HT1080 (cell line): ENCODE data around the gene RIPOR3. TPM values are rescaled to one million over a fixed set of nuclear protein-coding genes. Genes with fewer than 3 reads are reported as not detected.
"Not testable (repeated sequence)": the region's sequence is repeated elsewhere in the genome, so short reads cannot be mapped to it uniquely, and the experiment has no call there.

Experiments
- DNase-seq: peaks from one replicate; pipeline ENCODE4 v3.0.0-alpha.2; 2015; ENCODE audit warnings: low read depth
- total RNA-seq: library from RNA; depleted of rRNA; stranded (reverse); fragments of >200 nt; shearing (Covaris generic); gene quantifications from 2 replicates; pipeline ENCODE4 v1.2.3, GENCODE V29; 2014

RIPOR3 gene
- total RNA-seq, 1 experiment from 2014 or later: not detected

DNA sequence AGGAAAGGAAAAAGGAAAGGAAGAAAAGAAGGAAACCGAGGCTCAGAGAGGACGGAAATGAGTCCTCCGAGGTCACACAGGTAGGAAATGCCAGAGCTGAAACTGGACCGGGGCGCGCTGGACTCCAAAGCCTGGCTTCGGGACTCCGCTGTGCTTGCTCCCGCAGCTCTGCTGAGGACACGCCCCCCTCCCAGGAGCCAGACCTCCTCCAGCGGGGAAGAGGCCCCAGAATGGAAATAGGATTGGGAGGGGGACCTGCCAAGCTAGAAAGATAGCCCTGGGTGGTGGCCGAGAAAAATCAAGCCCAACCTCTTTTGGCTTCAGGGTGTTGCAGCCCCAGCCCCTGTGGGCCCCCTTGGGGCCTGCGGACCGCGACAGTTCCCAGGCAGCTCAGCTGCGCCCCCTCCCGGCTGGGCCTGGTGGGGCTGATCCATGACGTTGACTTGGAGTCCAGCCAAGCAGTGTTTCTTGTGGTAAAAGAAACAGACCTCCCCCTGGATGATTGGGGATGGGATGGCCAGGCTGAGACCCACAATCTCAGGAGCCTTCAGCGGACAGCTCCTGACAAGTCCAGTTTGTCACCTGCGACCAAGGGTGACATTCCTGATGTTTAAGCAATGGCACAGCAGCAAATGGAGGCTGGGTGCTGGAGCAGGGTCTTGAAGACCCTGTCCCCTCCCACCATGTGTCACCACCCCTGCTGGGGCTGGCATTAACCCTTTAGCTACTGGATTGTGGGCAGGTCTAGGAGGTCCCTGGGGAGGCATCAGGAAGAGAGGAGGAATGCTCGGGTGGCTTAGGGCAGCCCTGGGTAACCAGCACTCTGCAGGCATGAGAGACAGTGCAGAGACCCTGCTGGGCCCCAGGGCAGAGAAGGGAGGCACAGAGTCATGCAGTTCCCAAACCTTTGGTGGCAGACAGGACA lies 55.4 kb downstream of the RIPOR3 start:
- peak; percentile 41 for DNase-seq

GRCh38 chr20:50635014-50635557 lies 56.3 kb downstream of the RIPOR3 start:
- DNase-seq: no peak

DNA sequence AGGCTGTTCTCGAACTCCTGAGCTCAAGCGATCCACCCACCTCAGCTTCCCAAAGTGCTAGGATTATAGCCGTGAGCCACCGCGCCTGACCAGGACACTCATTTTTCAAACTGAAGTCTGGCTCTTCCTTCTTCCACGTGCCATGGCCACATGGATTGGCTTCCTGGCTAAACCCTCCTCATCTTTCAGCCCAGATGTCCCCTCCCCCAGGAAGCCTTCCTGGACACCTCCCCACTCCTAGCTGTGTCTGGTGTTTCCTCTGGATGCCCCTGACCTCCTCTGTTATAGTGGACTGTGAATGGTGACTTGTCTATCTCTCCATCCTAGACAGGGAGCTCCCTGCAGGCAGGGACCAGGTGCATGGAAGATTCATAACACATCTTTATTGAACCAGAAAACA lies 57.2 kb downstream of the RIPOR3 start:
- DNase-seq: no peak

DNA sequence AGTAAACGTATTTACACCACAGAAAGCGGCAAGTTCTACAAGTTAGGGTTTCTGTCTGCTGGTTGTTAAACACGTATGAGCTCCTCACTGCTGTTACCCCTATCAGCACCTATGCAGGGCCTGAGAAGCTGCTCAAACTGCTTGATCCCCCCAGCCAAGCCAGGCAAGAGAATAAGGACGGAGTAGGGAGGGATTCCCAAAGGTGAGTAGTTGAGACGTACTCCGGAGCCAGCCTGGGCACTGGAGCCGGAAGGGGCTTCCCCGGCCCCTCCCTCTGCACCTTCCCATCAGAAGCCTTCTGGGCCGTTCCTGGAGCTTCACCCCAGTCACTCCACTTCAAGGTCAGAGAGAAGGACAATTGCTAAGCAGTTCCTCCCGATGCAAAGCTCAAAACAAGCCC lies 58.0 kb downstream of the RIPOR3 start:
- DNase-seq: no peak

DNA sequence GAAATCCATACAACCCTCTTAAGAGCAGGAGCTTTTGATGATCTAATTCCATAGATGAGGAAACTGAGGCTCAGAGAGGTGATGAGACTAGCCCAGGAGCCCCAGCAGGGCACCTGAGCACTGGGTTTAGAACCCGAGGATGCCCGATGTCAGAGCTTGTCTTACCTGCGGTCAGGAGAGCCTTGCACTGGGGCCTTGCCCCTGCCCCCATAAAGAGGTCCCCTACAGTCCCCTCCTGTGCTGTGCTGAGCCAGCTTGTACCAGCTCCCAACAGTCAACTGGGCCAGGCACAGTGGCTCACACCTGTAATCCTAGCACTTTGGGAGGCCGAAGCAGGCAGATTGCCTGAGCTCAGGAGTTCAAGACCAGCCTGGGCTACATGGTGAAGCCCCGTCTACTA lies 58.6 kb downstream of the RIPOR3 start:
- DNase-seq: no peak

DNA sequence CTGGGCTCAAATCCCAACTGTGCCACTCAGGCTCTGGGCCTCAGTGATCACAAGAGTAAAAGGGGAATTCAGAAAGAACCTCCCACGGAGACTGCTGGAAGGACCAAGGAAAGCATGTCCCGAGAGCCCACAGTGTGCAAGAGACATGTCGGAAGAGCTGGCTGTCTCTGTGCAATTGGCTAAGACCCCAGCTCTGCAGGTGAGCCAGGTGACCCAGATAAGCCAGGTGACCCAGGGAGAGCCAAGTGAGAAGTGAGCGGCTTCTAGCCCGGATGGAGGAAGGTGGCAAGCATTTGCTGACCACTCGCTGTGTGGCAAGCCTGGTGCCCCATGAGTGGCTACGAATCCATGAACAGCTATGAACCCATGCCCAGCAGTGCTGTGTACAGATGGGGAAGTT lies 59.1 kb downstream of the RIPOR3 start:
- DNase-seq: no peak

DNA sequence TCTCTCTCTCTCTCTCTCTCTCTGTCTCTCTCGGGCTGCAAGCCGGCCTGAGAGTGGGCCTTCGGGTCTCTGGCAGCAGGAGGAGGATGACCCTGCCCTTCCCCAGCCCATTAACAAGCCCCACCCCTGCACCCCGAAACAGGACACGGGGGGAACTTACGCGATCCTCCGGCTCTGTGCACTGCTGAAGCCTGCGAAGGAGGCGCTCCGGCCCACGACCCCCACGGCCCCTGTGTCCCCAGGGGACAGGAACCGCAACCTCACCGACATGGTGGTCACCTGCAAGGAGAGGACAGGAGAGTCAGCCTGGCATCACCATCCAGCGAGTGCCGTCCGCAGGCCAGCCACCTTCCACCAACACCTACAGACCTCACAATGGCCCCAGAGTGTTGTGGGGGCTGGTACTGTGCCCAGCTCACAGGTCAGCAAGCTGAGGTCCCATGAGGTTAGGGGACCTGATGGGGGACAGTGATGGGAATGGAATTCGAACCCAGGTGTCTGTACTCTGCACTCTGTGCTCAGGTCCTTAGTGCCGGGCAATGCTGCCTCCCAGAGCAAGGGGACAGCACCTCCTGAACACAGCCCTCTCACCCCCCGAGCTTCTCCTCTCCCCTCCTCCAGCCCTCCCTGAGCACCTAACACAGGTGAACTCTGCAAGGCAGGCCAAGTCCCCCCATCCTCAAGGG lies 60.6 kb downstream of the RIPOR3 start:
- DNase-seq: no peak

DNA sequence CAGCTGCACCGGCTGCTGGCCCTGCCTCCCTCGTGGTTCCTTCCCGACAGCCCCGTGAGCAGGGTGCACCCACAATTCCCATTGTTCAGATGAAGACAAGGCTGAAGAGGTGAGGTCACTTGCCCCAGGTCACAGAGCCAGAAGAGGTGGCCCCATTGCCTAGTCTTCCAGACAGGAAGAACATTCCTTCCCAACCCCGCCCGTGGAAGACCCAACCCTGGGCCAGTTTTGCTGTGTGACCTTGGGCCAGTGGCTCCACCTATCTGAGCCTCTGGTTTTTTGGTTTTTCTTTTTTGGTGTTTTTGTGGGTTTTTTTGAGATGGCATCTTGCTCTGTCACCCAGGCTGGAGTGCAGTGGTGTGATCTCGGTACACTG lies 61.7 kb downstream of the RIPOR3 start:
- DNase-seq: no peak

DNA sequence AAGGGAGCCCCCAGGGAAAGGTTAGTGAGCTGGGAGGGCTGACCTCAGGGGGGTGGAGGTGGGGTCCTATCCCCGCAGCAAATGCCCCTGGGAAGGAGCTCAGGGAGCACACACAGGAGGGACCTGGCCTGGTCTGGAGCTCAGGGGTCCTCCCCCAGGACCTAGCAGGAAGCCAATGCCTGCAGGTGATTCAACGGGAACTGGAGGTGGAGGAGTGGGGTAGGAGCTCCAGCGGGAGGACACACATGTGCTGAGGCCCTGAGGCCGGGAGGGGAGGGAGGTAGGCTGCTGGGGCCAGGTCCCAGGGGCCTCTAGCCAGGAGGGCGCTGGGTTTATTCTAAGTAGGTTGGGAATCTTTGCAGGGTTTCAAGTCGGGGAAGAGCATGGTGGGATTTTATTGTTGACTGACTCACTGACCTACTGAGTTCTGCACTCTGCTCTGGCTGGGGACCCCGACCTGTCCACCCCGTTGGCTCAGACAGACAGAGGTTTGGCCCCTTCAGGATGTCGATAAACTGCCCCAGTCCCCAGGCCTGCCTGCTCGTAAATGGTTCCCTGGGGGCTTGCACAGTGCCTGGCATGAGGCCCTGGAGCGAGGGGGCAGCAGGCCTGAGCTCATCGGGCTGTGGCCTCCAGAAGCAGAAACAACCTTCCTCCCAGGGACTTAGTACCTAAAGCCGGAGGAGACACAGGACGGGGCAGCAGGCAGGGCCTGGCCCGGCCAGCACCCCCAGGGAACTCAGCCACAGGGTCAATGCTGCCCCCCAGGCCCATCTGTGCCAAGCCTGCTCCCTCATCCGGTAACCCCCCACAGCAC lies 62.3 kb downstream of the RIPOR3 start:
- no peak for DNase-seq

GRCh38 chr20:50628332-50628731 lies 63.0 kb downstream of the RIPOR3 start:
- no peak for DNase-seq

GRCh38 chr20:50627747-50628146 lies 63.6 kb downstream of the RIPOR3 start:
- no peak for DNase-seq

DNA sequence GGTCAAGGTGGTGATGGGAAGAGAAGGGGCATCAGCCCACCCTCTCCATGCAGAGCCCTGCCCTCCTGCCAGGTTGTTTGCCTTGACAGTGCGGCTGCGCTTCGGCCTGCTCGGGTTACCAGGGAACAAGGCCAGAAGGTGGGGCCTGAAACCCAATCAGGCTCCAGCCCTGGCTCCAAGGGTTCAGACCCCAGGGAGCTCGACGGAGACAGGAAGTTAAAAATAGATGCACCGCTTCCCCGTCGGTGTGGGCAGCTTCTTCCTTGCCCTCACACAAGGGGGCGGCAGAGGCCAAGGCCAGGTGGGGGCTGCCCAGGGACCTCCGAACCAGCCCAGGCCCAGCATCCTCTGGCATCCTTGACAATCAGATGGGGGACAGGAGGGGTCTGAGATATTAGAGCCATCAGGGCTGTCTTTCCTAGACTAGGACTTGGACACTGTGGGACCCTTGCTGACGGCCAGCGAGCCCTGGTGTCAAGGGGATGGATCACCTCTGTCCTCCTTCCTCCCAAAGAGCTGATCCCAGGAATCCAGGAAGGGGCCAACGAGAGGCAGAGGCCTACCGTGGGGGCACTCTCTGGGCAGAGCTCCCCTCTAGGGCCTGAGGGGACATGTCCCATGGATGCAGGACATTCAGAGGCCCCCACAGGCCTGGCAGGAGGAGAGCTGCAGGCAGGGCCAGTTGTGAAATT lies 65.2 kb downstream of the RIPOR3 start:
- DNase-seq: peak; percentile 57

- DNase-seq: no peak
Measured at GRCh38 chr20:50624351-50625016, 66.9 kb downstream of the RIPOR3 start.

DNA sequence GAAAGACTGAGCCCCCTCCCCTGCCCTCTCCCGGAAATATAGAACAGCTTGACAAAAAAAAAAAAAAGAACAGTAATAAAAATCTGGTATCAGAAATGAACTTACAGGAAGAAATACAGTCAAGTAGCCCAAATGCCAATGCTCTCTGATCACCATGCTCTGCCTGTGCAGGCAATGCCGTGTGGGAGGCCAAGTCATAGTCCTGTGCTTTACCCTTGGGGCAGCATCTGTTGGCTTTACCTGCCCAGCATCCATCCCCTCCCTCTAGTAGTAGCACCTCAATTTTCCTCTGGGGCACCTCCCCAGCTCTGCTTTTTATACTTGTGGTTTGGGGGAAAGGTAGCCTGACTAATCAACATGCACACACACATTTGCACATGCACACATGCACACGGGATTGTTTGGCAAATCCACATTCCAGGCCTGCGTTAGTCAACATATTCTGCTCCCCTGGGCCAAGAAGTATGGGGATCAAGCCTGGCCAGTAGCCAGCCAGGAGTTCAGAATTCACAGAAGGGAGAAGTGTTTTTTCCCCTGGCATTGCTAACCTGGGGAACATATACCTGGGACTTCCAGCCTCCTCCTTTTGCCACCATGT lies 70.2 kb downstream of the RIPOR3 start:
- DNase-seq: no peak

DNA sequence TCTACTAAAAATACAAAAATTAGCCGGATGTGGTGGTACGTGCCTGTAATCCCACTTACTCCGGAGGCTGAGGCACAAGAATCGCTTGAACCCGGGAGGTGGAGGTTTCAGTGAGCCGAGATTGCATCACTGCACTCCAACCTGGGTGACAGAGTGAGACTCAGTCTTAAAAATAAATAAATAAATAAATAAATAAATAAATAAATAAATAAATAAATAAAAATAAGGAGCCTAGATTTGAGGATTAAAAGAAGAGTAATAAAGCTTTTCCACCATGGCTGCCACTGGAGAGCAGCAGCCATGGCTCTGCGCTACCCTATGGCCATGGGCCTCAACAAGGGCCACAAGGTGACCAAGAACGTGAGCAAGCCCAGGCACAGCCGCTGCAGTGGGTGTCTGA lies 70.9 kb downstream of the RIPOR3 start:
- DNase-seq: not testable (repeated sequence)

DNA sequence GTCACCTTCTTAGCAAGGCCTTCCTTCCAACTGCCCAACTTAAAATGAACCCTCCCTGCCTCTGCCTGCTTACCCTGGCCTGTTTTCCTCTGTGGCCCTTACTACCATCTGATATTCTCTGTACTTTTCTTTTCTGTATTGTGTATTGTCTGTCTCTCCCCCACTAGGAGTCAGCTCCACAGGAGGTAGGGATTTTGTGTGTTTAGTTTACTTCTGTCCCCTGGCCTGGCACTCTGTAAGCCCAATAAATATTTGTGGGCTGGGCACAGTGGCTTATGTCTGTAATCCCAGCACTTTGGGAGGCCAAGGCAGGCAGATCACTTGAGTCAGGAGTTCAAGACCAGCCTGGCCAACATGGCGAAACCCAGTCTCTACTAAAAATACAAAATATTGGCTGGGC lies 72.8 kb downstream of the RIPOR3 start:
- DNase-seq: no peak

DNA sequence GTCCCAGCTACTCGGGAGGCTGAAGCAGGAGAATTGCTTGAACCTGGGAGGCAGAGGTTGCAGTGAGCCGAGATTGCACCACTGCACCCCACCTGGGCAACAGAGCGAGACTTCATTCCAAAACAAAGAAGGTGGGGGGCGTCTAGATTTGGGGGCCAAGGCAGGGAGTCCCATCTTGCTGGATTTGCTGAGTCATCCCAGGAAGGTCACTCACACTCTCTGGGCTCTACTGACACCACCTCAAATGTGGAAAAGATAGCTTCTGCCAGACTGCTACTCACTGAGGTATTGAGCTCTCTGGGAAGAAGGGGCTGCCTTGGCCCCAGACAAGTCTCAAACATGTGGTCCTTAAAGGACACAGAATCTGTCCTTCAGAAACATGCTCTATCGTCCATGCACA lies 74.3 kb downstream of the RIPOR3 start:
- no peak for DNase-seq

- no peak for DNase-seq
Measured at GRCh38 chr20:50615407-50615806, 75.9 kb downstream of the RIPOR3 start.

DNA sequence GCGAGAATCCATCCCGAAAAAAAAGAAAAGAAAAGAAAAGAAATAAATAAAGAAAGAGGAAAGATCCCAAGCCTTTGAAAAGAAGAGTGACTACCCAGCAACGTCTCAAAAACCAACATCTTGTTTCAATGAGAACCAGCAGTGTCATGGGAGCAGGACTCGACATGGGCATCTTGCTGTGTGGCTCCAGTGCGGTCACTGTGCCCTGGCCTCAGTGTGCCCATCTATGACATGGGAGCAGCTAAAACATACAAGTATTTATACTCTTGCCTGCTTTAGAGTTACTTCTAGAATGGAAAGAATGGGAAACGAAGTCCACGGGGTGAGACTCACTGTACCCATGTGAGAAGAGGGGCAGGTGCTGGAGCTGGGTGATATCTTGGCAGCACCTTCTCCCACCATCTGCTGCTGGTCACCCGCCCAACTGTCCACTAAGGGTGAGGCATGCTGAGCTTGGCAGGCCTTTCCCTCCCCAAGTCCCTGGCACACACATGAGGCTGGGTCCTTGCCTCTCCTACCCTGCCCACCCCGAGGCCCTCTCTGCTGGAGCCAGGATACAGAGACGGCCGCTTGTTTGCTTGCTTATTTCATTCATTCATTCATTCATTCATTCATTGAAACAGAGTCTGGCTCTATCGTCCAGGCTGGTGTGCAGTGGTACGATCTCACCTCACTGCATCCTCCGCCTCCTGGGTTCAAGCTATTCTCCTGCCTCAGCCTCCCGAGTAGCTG lies 77.7 kb downstream of the RIPOR3 start:
- DNase-seq: no peak
